Measurements from ENCODE around the gene OXER1. TPM values are rescaled to one million over a fixed set of nuclear protein-coding genes. Genes with fewer than 3 reads are reported as not detected.
"Not testable (repeated sequence)": the region's sequence is repeated elsewhere in the genome, so short reads cannot be mapped to it uniquely, and the experiment has no call there.

OXER1 gene
- total RNA-seq, 1 experiment from 2014 or later, result not detected

- no peak for DNase-seq (ENCODE audit: low read depth)
These were observed 10.8 kb downstream of the OXER1 start for GRCh38 chr2:42752816-42753813.

- no peak for DNase-seq (ENCODE audit: low read depth)
These were observed 11.6 kb downstream of the OXER1 start for GRCh38 chr2:42752314-42752713.

- no peak for DNase-seq (ENCODE audit: low read depth)
These were observed 15.1 kb downstream of the OXER1 start for GRCh38 chr2:42748840-42749239.

GRCh38 chr2:42747422-42747821 lies 16.5 kb downstream of the OXER1 start:
- no peak for DNase-seq (ENCODE audit: low read depth)

- no peak for DNase-seq (ENCODE audit: low read depth)
These were observed 19.3 kb downstream of the OXER1 start for GRCh38 chr2:42744545-42745082.

GRCh38 chr2:42743659-42743990 lies 20.3 kb downstream of the OXER1 start:
- DNase-seq (ENCODE audit: low read depth), result no peak

- no peak for DNase-seq (ENCODE audit: low read depth)
These were observed 20.9 kb downstream of the OXER1 start for GRCh38 chr2:42742740-42743658.

- no peak for DNase-seq (ENCODE audit: low read depth)
These were observed 22.8 kb downstream of the OXER1 start for GRCh38 chr2:42741140-42741539.

- no peak for DNase-seq (ENCODE audit: low read depth)
These were observed 27.2 kb downstream of the OXER1 start for GRCh38 chr2:42736598-42737322.

- DNase-seq (ENCODE audit: low read depth), result no peak
These were observed 30.1 kb downstream of the OXER1 start for GRCh38 chr2:42733852-42734251.

- not testable (repeated sequence) for DNase-seq (ENCODE audit: low read depth)
These were observed 32.6 kb downstream of the OXER1 start for GRCh38 chr2:42731316-42731715.

GRCh38 chr2:42726680-42727079 lies 37.3 kb downstream of the OXER1 start:
- DNase-seq (ENCODE audit: low read depth), result no peak

GRCh38 chr2:42725657-42726056 lies 38.3 kb downstream of the OXER1 start:
- DNase-seq (ENCODE audit: low read depth), result no peak

- no peak for DNase-seq (ENCODE audit: low read depth)
These were observed 39.0 kb downstream of the OXER1 start for GRCh38 chr2:42724886-42725285.

- no peak for DNase-seq (ENCODE audit: low read depth)
These were observed 40.5 kb downstream of the OXER1 start for GRCh38 chr2:42723465-42723864.

GRCh38 chr2:42722320-42723190 lies 41.4 kb downstream of the OXER1 start:
- DNase-seq (ENCODE audit: low read depth), result peak; percentile 68

- no peak for DNase-seq (ENCODE audit: low read depth)
These were observed 42.0 kb downstream of the OXER1 start for GRCh38 chr2:42721898-42722297.

GRCh38 chr2:42714686-42715085 lies 49.2 kb downstream of the OXER1 start:
- DNase-seq (ENCODE audit: low read depth), result no peak

GRCh38 chr2:42713920-42714319 lies 50.0 kb downstream of the OXER1 start:
- DNase-seq (ENCODE audit: low read depth), result no peak

- no peak for DNase-seq (ENCODE audit: low read depth)
These were observed 51.0 kb downstream of the OXER1 start for GRCh38 chr2:42712934-42713333.
